CD4-positive, alpha-beta T cell treated with Interleukin-4 for 4 hours (primary cell): ENCODE measurements around the gene ISM1.
A peak's percentile ranks its signal among the peaks of the same experiment; 100 is the strongest.

Source experiments
- DNase-seq: peaks from one replicate; pipeline ENCODE4 v3.0.0-alpha.2; 2020

The ISM1 gene

GRCh38 chr20:13259921-13260320, 38.8 kb downstream of the ISM1 start:
- no peak for DNase-seq

- no peak for DNase-seq
Observed at GRCh38 chr20:13260650-13261279, 39.7 kb downstream of the ISM1 start.

- DNase-seq = peak; percentile 51
Observed at GRCh38 chr20:13261460-13262301, 40.6 kb downstream of the ISM1 start.

GRCh38 chr20:13262302-13262650, 41.2 kb downstream of the ISM1 start:
- DNase-seq = no peak

GRCh38 chr20:13262671-13263360, 41.7 kb downstream of the ISM1 start:
- DNase-seq = no peak

- no peak for DNase-seq
Observed at GRCh38 chr20:13263451-13263850, 42.4 kb downstream of the ISM1 start.

GRCh38 chr20:13264907-13265306, 43.8 kb downstream of the ISM1 start:
- DNase-seq = no peak

GRCh38 chr20:13265941-13266340, 44.9 kb downstream of the ISM1 start:
- no peak for DNase-seq

- DNase-seq = no peak
Observed at GRCh38 chr20:13267231-13267630, 46.2 kb downstream of the ISM1 start.

GRCh38 chr20:13268953-13269352, 47.9 kb downstream of the ISM1 start:
- DNase-seq = no peak

GRCh38 chr20:13270211-13270610, 49.1 kb downstream of the ISM1 start:
- DNase-seq = no peak

GRCh38 chr20:13271098-13271497, 50.0 kb downstream of the ISM1 start:
- DNase-seq = no peak

- DNase-seq = no peak
Observed at GRCh38 chr20:13271977-13272975, 51.2 kb downstream of the ISM1 start.

- no peak for DNase-seq
Observed at GRCh38 chr20:13274275-13274861, 53.3 kb downstream of the ISM1 start.

GRCh38 chr20:13276945-13277541, 56.0 kb downstream of the ISM1 start:
- no peak for DNase-seq

- no peak for DNase-seq
Observed at GRCh38 chr20:13277663-13278295, 56.7 kb downstream of the ISM1 start.

GRCh38 chr20:13278812-13279570, 57.9 kb downstream of the ISM1 start:
- no peak for DNase-seq

- no peak for DNase-seq
Observed at GRCh38 chr20:13280609-13281324, 59.7 kb downstream of the ISM1 start.

- no peak for DNase-seq
Observed at GRCh38 chr20:13283869-13284829, 63.1 kb downstream of the ISM1 start.
